ENCODE data around the gene GLYR1. TPM values are rescaled to one million over a fixed set of nuclear protein-coding genes. Genes with fewer than 3 reads are reported as not detected.

Gene GLYR1
- total and polyA plus RNA-seq, 2 donors (not counting 1 experiment from before 2014, with no cell fraction given): 34.0 to 137 TPM

DNA sequence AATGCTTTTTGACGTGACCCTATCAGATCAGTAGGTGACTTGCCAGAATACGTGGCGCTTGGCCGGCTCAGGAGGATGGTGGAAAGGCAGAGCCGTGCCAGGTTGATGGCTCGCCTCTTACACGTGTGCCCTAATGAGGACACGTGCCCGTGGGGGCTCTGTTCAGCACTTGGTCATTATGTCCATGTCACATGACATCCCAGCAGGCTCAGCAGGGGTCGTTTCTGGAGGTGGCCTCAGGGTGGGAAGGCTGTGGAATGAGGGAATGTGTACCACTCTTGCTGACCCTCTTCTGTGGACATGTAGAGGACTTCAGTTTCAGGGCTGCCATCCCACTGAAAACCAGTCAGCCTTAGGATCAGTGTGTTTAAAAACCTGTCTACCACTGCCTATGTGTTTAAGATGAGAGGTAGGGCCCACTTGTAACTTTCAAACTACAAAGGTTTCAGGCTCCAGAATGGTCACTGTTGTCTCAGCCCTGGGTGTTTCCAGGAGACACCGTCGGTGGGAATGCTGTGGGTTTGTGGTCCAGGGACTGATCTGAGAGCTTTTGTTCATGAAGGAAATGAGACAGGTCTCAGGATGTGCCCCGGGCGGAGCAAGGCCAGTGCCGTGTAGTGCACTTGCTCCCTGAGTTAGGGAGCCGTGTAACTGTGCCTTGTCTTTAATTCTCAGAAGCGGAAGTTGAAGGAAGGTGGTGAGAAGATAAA lies 12.3 kb upstream of the GLYR1 start:
- intact Hi-C loops (cut with micrococcal nuclease): no loop called here
- Histone ChIP-seq H3K27ac (ENCODE audit: low read length in 2 of 2) (no peak overlapping the region), H3K36me3 (replicated peaks in 1 of 2; ENCODE audit: control extremely low read depth in 1 of 2, control insufficient read depth in 1 of 2, extremely low read depth in 1 of 2, insufficient read depth in 2 of 2, low read length in 1 of 2) (peaks cover 19 to 74% of the 10 kb centered on the region in 2 experiments), H3K4me1 (ENCODE audit: control insufficient read depth in 2 of 2, insufficient read depth in 2 of 2, low read length in 2 of 2) (no peaks in the 10 kb centered on the region), H4K20me1 (ENCODE audit: control insufficient read depth, insufficient read depth, low read length, poor library complexity, severe bottlenecking) (peaks cover 7% of the 10 kb centered on the region), H3K9ac (ENCODE audit: low read length) (no peak overlapping the region), H3K4me2 (replicated peaks; ENCODE audit: low read depth, low read length, poor library complexity, severe bottlenecking) (no peak overlapping the region), H3K9me3 (ENCODE audit: control extremely low read depth in 1 of 3, control insufficient read depth in 2 of 3, insufficient read depth in 1 of 3, low read length in 2 of 3) (no peaks in the 10 kb centered on the region), H2AFZ (ENCODE audit: insufficient read depth, low read depth, low read length, poor library complexity, severe bottlenecking) (no peak overlapping the region), H3K4me3 (ENCODE audit: control extremely low read depth in 1 of 5, extremely low read depth in 1 of 5, insufficient read depth in 1 of 5, low read depth in 2 of 5, low read length in 4 of 5) (no peak overlapping the region), H3K27me3 (replicated peaks in 1 of 4; ENCODE audit: control extremely low read depth in 1 of 4, control insufficient read depth in 3 of 4, insufficient read depth in 4 of 4, low read length in 3 of 4) (no peaks in the 10 kb centered on the region), H3K79me2 (ENCODE audit: control insufficient read depth, insufficient read depth, low read length) (peaks cover 75% of the 10 kb centered on the region)
- WGBS (ENCODE audit: insufficient coverage): 97% methylated on average over 15 of the region's 17 CpGs
- Mint-ChIP-seq H3K9me3 (ENCODE audit: insufficient read depth) (no peaks in the 10 kb centered on the region), H3K4me3 (no peak overlapping the region), H3K27ac (no peak overlapping the region), H3K4me1 (no peaks in the 10 kb centered on the region), H3K27me3 (no peaks in the 10 kb centered on the region)
- CTCF ChIA-PET: no interaction called here
- no peak for TF ChIP-seq EZH2 (IDR thresholded peaks at IDR 0.05; ENCODE audit: borderline replicate concordance, insufficient read depth, low read depth, low read length, poor library complexity, severe bottlenecking)
- TF ChIP-seq, protein P1, sequence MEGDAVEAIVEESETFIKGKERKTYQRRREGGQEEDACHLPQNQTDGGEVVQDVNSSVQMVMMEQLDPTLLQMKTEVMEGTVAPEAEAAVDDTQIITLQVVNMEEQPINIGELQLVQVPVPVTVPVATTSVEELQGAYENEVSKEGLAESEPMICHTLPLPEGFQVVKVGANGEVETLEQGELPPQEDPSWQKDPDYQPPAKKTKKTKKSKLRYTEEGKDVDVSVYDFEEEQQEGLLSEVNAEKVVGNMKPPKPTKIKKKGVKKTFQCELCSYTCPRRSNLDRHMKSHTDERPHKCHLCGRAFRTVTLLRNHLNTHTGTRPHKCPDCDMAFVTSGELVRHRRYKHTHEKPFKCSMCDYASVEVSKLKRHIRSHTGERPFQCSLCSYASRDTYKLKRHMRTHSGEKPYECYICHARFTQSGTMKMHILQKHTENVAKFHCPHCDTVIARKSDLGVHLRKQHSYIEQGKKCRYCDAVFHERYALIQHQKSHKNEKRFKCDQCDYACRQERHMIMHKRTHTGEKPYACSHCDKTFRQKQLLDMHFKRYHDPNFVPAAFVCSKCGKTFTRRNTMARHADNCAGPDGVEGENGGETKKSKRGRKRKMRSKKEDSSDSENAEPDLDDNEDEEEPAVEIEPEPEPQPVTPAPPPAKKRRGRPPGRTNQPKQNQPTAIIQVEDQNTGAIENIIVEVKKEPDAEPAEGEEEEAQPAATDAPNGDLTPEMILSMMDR (IDR thresholded peaks at IDR 0.05): no peak
- POLR2A ChIA-PET: no interaction called here
- DNase-seq (no peak), ATAC-seq (ENCODE audit: low read depth) (no peak)

DNA sequence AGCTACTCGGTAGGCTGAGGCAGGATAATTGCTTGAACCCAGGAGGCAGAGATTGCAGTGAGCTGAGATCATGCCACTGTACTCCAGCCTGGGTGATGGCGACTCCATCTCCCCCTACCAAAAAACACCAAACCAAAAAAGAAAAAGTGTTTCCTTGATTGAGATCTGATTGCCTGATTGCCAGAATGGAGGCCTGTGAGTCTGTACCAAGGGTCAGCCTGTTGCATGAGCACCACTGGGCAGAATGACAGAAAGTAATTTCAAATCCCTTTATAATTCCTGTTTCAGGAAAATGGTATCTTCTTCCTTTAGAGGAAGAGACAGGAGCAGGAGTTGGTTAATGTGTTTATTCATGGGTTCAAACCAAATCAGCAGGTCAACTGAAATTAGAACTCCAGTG lies 8.7 kb upstream of the GLYR1 start:
- no peaks in the 10 kb centered on the region for H3K27me3 ChIP-seq (replicated peaks in 1 of 4; ENCODE audit: control extremely low read depth in 1 of 4, control insufficient read depth in 3 of 4, insufficient read depth in 4 of 4, low read length in 3 of 4)
- H3K27ac Mint-ChIP-seq: no peak overlapping the region
- H3K9ac ChIP-seq (ENCODE audit: low read length): no peak overlapping the region
- no peak overlapping the region for H3K4me3 Mint-ChIP-seq
- intact Hi-C loops (cut with micrococcal nuclease): no loop called here
- H4K20me1 ChIP-seq (ENCODE audit: control insufficient read depth, insufficient read depth, low read length, poor library complexity, severe bottlenecking): peaks cover 5% of the 10 kb centered on the region
- no peaks in the 10 kb centered on the region for H3K9me3 Mint-ChIP-seq (ENCODE audit: insufficient read depth)
- H3K4me1 Mint-ChIP-seq: peaks cover 5% of the 10 kb centered on the region
- POLR2A ChIA-PET: no interaction called here
- H2AFZ ChIP-seq (ENCODE audit: insufficient read depth, low read depth, low read length, poor library complexity, severe bottlenecking): no peak overlapping the region
- no peak for ATAC-seq (ENCODE audit: low read depth)
- no peaks in the 10 kb centered on the region for H3K27me3 Mint-ChIP-seq
- no peak overlapping the region for H3K4me2 ChIP-seq (replicated peaks; ENCODE audit: low read depth, low read length, poor library complexity, severe bottlenecking)
- H3K4me1 ChIP-seq (ENCODE audit: control insufficient read depth in 2 of 2, insufficient read depth in 2 of 2, low read length in 2 of 2): no peaks in the 10 kb centered on the region
- CTCF ChIA-PET: no interaction called here
- no peak overlapping the region for H3K27ac ChIP-seq (ENCODE audit: low read length in 2 of 2)
- no peak overlapping the region for H3K4me3 ChIP-seq (ENCODE audit: control extremely low read depth in 1 of 5, extremely low read depth in 1 of 5, insufficient read depth in 1 of 5, low read depth in 2 of 5, low read length in 4 of 5)
- peaks cover 11 to 60% of the 10 kb centered on the region in 2 experiments for H3K36me3 ChIP-seq (replicated peaks in 1 of 2; ENCODE audit: control extremely low read depth in 1 of 2, control insufficient read depth in 1 of 2, extremely low read depth in 1 of 2, insufficient read depth in 2 of 2, low read length in 1 of 2)
- H3K79me2 ChIP-seq (ENCODE audit: control insufficient read depth, insufficient read depth, low read length): peaks cover 65% of the 10 kb centered on the region
- H3K9me3 ChIP-seq (ENCODE audit: control extremely low read depth in 1 of 3, control insufficient read depth in 2 of 3, insufficient read depth in 1 of 3, low read length in 2 of 3): no peaks in the 10 kb centered on the region
- no peak for DNase-seq
- no CpG with 5 or more reads among the region's 2 CpGs for WGBS (ENCODE audit: insufficient coverage)
- TF ChIP-seq, protein P1 (IDR thresholded peaks at IDR 0.05): no peak
- TF ChIP-seq EZH2 (IDR thresholded peaks at IDR 0.05; ENCODE audit: borderline replicate concordance, insufficient read depth, low read depth, low read length, poor library complexity, severe bottlenecking): no peak

Measured in B cell (primary cell).